Ovary (tissue), 9 donors: ENCODE data around the gene STK38. TPM values are rescaled to one million over a fixed set of nuclear protein-coding genes. Genes with fewer than 3 reads are reported as not detected.

Experiments
- DNase-seq, 5 donors: peaks; one replicate each; pipeline ENCODE4 v3.0.0-alpha.2; 2019 to 2020
- H3K27ac ChIP-seq, 2 donors: fragments of 200-600 bp; one replicate each; pipeline versions ENCODE4 v1.5.1 to v1.8.0; 2019 to 2022
- H3K27me3 ChIP-seq: fragments of 200-600 bp; one replicate; pipeline ENCODE4 v1.8.0; 2022
- H3K36me3 ChIP-seq: fragments of 200-600 bp; sonication (generic); one replicate; pipeline ENCODE4 v1.5.1; 2019
- H3K4me1 ChIP-seq: one replicate; pipeline ENCODE4 v1.8.1; 2013; ENCODE audit warnings: mild to moderate bottlenecking, moderate library complexity; ENCODE audit not compliant: insufficient read depth
- H3K4me3 ChIP-seq: fragments of 200-600 bp; sonication (generic); one replicate; pipeline ENCODE4 v1.5.1; 2017
- H3K9me3 ChIP-seq, 2 donors: fragments of 200-600 bp in 1 of 2; sonication (generic) in 1 of 2; one replicate each; pipeline versions ENCODE4 v1.5.1 to v1.8.1; 2013 to 2019; ENCODE audit warnings: mild to moderate bottlenecking in 1 of 2, moderate library complexity in 1 of 2
- CTCF ChIP-seq, 3 donors: fragments of 450-650 bp in 2 of 3; fragments of 200-600 bp in 1 of 3; IDR thresholded peaks; one replicate each; pipeline versions ENCODE4 v1.5.1 to v1.8.0; 2016 to 2022; ENCODE audit warnings: antibody characterized with exemption in 3 of 3, mild to moderate bottlenecking in 1 of 3
- EP300 ChIP-seq: sonication (generic); formaldehyde crosslinking; IDR thresholded peaks from one replicate; pipeline ENCODE4 v1.6.1; 2017; ENCODE audit warnings: antibody characterized with exemption
- POLR2A ChIP-seq: fragments of 450-650 bp; IDR thresholded peaks from one replicate; pipeline ENCODE4 v1.6.1; 2017; ENCODE audit warnings: antibody characterized with exemption, mild to moderate bottlenecking, moderate library complexity
- WGBS, 3 donors: extraction: QIAGEN DNeasy Blood & Tissue Kit in 1 of 3; methylation state at CpG; one replicate each; pipeline versions ENCODE4 v1.1.5 to v1.1.7; 2013 to 2017; 5-methylcytosine and 5-hydroxymethylcytosine counted together
- intact Hi-C, 4 donors: fragments of 100-400 bp; cut with DNase I; formaldehyde crosslinking; loops; one replicate each; pipeline versions ENCODE4 v1.11.0 to v1.15.1; 2022 to 2023
- polyA plus RNA-seq, 2 donors: library from polyadenylated mRNA; stranded (reverse); fragments of 200-250 nt in 1 of 2; fragments of 350-450 nt in 1 of 2; fragmentation: Illumina TruSeq in 1 of 2; extraction: RNeasy Lipid Tissue Mini Kit (QIAGEN cat#74804) in 1 of 2; gene quantifications; one replicate each; pipeline ENCODE4 v1.2.3, GENCODE V29; 2013 to 2014
- total RNA-seq, 7 donors: library from RNA; depleted of rRNA in 2 of 7; stranded (reverse); fragments of >200 nt in 2 of 7; fragmentation: NEBNext Ultra II Directional in 3 of 7; extraction: Animal tissue kit (Norgen Biotek cat#: 25700) in 3 of 7; gene quantifications; one replicate each; pipeline versions ENCODE4 v1.1.0 to v1.2.4, GENCODE V29; 2016 to 2023
- donor health status: DM: no; HTN: no; CAD: no; lungs with moderate emphysema.
- donor health status: DM: no; HTN: no; CAD: no.
- donor health status: Bipolar disorder and iron deficiency.
- donor health status: DM: yes; HTN: yes; CAD: no.
- donor health status: DM: no; HTN: no; CAD: no.
- donor health status: DM: yes; HTN: yes; CAD: no.

Gene STK38
- total and polyA plus RNA-seq, 9 donors, result 8.9 to 35.4 (median 15.5) TPM

- intact Hi-C loops, result loop anchor here in 1 of 4 donors (10.0 kb wide), 1 partner anchor 713 kb away; no protein-coding TSS in a partner anchor
- no peaks in the 10 kb centered on the region for H3K27me3 ChIP-seq
- H3K36me3 ChIP-seq, result no peaks in the 10 kb centered on the region
- no peak for DNase-seq
- WGBS, 3 donors, result 81 to 88% (median 85%) methylated on average over 4 of the region's 4 CpGs
- no peaks in the 10 kb centered on the region for H3K9me3 ChIP-seq
- no peak overlapping the region for H3K4me3 ChIP-seq
- TF ChIP-seq POLR2A (no peak), CTCF (IDR thresholded peaks at IDR 0.05) (no peak), EP300 (no peak)
- H3K27ac ChIP-seq, result no peak overlapping the region
- H3K4me1 ChIP-seq, result peaks cover 2% of the 10 kb centered on the region
Measured at GRCh38 chr6:36492092-36492491, 55.2 kb downstream of the STK38 start.

- Histone ChIP-seq H3K4me3 (no peak overlapping the region), H3K36me3 (no peaks in the 10 kb centered on the region), H3K9me3 (no peaks in the 10 kb centered on the region), H3K4me1 (peaks cover 2% of the 10 kb centered on the region), H3K27ac (no peak overlapping the region), H3K27me3 (no peaks in the 10 kb centered on the region)
- TF ChIP-seq POLR2A (no peak), CTCF (IDR thresholded peaks at IDR 0.05) (no peak), EP300 (no peak)
- WGBS, 3 donors, result 74 to 81% (median 81%) methylated on average over 7 of the region's 7 CpGs
- intact Hi-C loops, result loop anchor here in 1 of 4 donors (10.0 kb wide), 1 partner anchor 713 kb away; no protein-coding TSS in a partner anchor
- DNase-seq, result no peak
Measured at GRCh38 chr6:36491378-36491965, 55.8 kb downstream of the STK38 start.

- no peaks in the 10 kb centered on the region for H3K9me3 ChIP-seq
- 60 to 71% (median 61%) methylated on average over 4 of the region's 4 CpGs for WGBS, 3 donors
- no peak for DNase-seq
- H3K27ac ChIP-seq, result no peak overlapping the region
- H3K36me3 ChIP-seq, result no peaks in the 10 kb centered on the region
- H3K4me3 ChIP-seq, result no peak overlapping the region
- TF ChIP-seq CTCF (IDR thresholded peaks at IDR 0.05), result no peak
- no peak for TF ChIP-seq EP300
- TF ChIP-seq POLR2A, result no peak
- no peaks in the 10 kb centered on the region for H3K27me3 ChIP-seq
- intact Hi-C loops, result loop anchor here in 1 of 4 donors (5.0 kb wide), 1 partner anchor 1267 kb away; no protein-coding TSS in a partner anchor
- peaks cover 2% of the 10 kb centered on the region for H3K4me1 ChIP-seq
Measured at GRCh38 chr6:36489426-36489825, 57.9 kb downstream of the STK38 start.

GRCh38 chr6:36488221-36488620 is 59.1 kb downstream of the STK38 start:
- intact Hi-C loops, result loop anchor here in 1 of 4 donors (5.0 kb wide), 1 partner anchor 1266 kb away; no protein-coding TSS in a partner anchor
- no peaks in the 10 kb centered on the region for H3K27me3 ChIP-seq
- DNase-seq, result no peak
- TF ChIP-seq POLR2A (no peak), CTCF (IDR thresholded peaks at IDR 0.05) (no peak), EP300 (no peak)
- no peak overlapping the region for H3K4me3 ChIP-seq
- no peaks in the 10 kb centered on the region for H3K9me3 ChIP-seq
- H3K36me3 ChIP-seq, result no peaks in the 10 kb centered on the region
- no peak overlapping the region for H3K27ac ChIP-seq
- peaks cover 2% of the 10 kb centered on the region for H3K4me1 ChIP-seq
